ENCODE results near the gene TRERF1. TPM values are rescaled to one million over a fixed set of nuclear protein-coding genes. Genes with fewer than 3 reads are reported as not detected.

Gene TRERF1
- total and polyA plus RNA-seq, 2 of the 8 experiments (the other 6 are each of a cell fraction or from before 2014, with no cell fraction given) = 10.8 to 21.5 TPM

DNA sequence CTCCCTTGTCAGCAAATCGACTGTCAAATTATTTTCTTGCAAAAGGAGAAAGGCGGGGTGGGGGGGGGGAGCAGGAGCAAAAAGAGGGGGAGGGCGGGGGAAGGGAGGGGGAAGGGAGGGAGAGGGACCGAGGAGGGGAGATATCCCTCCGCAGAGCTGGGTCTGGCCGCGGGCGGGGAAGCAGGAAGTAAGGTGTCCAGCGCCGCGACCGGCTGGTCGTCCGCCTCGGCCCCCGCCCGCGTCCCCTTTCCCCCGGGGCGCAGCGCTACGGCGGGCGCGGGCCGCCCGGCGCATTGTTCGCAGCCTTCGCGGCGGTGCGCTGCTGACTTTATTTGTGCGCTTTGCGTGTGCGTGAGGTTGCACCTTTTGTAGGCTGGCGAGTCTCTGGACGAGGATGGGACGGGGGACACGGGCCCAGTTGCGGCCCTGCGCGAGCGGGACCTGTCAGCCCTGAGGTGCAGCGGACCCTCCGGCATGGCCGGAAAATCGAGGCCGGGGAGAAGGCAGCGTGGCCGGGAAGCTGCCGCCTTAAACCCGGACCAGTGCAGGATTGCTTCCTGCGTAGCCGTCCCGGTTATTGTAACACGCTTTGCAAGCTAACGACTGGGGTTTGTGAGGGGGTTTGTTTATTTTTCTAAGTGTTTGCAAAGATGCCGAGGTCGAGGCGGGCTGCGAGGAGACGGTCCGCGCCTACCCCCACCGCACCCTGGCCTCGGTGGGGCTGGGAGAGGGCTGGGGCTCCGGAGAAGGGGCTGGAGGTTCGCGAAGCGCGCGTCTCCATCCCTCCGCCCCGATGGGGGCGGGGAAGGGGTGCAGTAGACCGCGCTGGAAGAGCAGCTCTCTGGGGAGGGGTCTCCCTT, 675 bp upstream of the TRERF1 start (continued):
- TF ChIP-seq BRCA1 (IDR thresholded peaks at IDR 0.05; ENCODE audit: low read depth, low read length) (no peak), BCL11A (IDR thresholded peaks at IDR 0.05; ENCODE audit: low read depth in 2 of 2, low read length in 2 of 2) (no peak), SUZ12 (IDR thresholded peaks at IDR 0.05; ENCODE audit: low read length) (0 out of 2 replicates have a peak, but pooled peaks have one; percentile 5), PHF8 (conservative IDR thresholded peaks at IDR 0.05; ENCODE audit: low read depth, low read length) (peak; percentile 44; the same call in 1 of the 2 replicates), RBBP5 (IDR thresholded peaks at IDR 0.05; ENCODE audit: borderline replicate concordance, low read depth, low read length) (peak; percentile 63), TAF1 (IDR thresholded peaks at IDR 0.05; ENCODE audit: low read depth, low read length) (peak; percentile 74), MAX (IDR thresholded peaks at IDR 0.05) (peak; percentile 37), NRF1 (IDR thresholded peaks at IDR 0.05; ENCODE audit: low read depth, low read length) (no peak), HDAC2 (IDR thresholded peaks at IDR 0.05; ENCODE audit: borderline replicate concordance in 1 of 2, low read depth in 2 of 2, low read length in 2 of 2) (peak in 1 of 2 experiments; percentile 28; a peak in 2 of 4 replicates), MAFK (IDR thresholded peaks at IDR 0.05; ENCODE audit: low read depth, low read length) (no peak), CTBP2 (IDR thresholded peaks at IDR 0.05; ENCODE audit: borderline replicate concordance, insufficient read depth, insufficient read length, low read length) (peak; percentile 6)

All from H1 (cell line).